ENCODE measurements around the gene ZNF837. TPM values are rescaled to one million over a fixed set of nuclear protein-coding genes. Genes with fewer than 3 reads are reported as not detected.

Gene ZNF837
- total RNA-seq, 1 donor from 2014 or later = 1.4 TPM

DNA sequence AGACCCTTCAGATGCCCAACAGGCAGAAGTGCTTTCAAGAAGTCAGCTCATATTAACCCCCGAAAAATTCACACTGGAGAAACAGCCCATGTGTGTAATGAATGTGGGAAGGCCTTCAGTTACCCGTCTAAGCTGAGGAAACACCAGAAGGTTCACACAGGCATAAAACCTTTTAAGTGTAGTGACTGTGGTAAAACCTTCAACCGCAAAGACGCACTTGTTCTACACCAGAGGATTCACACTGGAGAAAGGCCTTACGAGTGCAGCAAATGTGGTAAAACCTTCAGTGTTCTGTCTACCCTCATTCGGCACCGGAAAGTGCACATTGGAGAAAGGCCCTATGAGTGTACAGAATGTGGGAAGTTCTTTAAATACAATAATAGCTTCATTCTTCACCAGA lies 36.2 kb upstream of the ZNF837 start:
- DNase-seq (ENCODE audit: low spot score) = no peak
- Histone ChIP-seq H3K4me3 (no peak overlapping the region), H3K79me2 (ENCODE audit: low read depth) (no peaks in the 10 kb centered on the region), H4K20me1 (ENCODE audit: low read depth) (no peaks in the 10 kb centered on the region), H3K9me3 (ENCODE audit: low read depth) (no peaks in the 10 kb centered on the region), H3K27me3 (no peaks in the 10 kb centered on the region), H3K27ac (no peak overlapping the region), H3K36me3 (no peaks in the 10 kb centered on the region), H2AFZ (replicated peaks) (no peak overlapping the region), H3F3A (ENCODE audit: low read depth) (no peaks in the 10 kb centered on the region), H3K4me2 (no peak overlapping the region), H3K9ac (no peak overlapping the region), H3K4me1 (no peaks in the 10 kb centered on the region)
- H3K4me3 Mint-ChIP-seq = peak overlapping the region; percentile 15
- peaks cover 7% of the 10 kb centered on the region for H3K27me3 Mint-ChIP-seq (ENCODE audit: insufficient read depth, low read depth)
- no peak overlapping the region for H3K27ac Mint-ChIP-seq
- H3K9me3 Mint-ChIP-seq = peaks cover 20% of the 10 kb centered on the region
- peaks cover 59% of the 10 kb centered on the region for H3K36me3 Mint-ChIP-seq
- TF ChIP-seq, protein P1, sequence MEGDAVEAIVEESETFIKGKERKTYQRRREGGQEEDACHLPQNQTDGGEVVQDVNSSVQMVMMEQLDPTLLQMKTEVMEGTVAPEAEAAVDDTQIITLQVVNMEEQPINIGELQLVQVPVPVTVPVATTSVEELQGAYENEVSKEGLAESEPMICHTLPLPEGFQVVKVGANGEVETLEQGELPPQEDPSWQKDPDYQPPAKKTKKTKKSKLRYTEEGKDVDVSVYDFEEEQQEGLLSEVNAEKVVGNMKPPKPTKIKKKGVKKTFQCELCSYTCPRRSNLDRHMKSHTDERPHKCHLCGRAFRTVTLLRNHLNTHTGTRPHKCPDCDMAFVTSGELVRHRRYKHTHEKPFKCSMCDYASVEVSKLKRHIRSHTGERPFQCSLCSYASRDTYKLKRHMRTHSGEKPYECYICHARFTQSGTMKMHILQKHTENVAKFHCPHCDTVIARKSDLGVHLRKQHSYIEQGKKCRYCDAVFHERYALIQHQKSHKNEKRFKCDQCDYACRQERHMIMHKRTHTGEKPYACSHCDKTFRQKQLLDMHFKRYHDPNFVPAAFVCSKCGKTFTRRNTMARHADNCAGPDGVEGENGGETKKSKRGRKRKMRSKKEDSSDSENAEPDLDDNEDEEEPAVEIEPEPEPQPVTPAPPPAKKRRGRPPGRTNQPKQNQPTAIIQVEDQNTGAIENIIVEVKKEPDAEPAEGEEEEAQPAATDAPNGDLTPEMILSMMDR (IDR thresholded peaks at IDR 0.05) = no peak
- no peak for TF ChIP-seq EZH2 (IDR thresholded peaks at IDR 0.05)
- H3K4me1 Mint-ChIP-seq = no peaks in the 10 kb centered on the region

DNA sequence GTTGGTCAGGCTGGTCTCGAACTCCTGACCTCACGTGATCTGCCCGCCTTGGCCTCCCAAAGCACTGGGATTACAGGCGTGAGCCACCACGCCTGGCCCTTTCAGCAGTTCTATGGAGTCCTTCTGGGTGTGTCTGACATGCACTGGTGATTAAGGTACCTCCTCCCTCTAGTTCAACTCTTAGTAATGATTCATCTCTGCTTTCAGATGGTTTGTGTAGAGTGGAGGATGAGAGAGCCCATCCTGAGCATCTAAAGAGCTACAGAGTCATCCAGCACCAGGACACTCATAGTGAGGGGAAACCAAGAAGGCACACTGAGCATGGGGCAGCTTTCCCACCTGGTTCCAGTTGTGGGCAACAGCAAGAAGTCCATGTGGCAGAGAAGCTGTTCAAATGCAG lies 35.8 kb upstream of the ZNF837 start:
- Mint-ChIP-seq H3K9me3 (peaks cover 20% of the 10 kb centered on the region), H3K27ac (no peak overlapping the region), H3K4me1 (no peaks in the 10 kb centered on the region), H3K27me3 (ENCODE audit: insufficient read depth, low read depth) (peaks cover 7% of the 10 kb centered on the region), H3K4me3 (no peak overlapping the region), H3K36me3 (peaks cover 59% of the 10 kb centered on the region)
- no peaks in the 10 kb centered on the region for H3K9me3 ChIP-seq (ENCODE audit: low read depth)
- TF ChIP-seq EZH2phosphoT487 (IDR thresholded peaks at IDR 0.05) = no peak
- TF ChIP-seq, protein P1 (IDR thresholded peaks at IDR 0.05) = no peak
- TF ChIP-seq EZH2 (IDR thresholded peaks at IDR 0.05) = no peak
- H3K27ac ChIP-seq = no peak overlapping the region
- no peak overlapping the region for H2AFZ ChIP-seq (replicated peaks)
- no peak overlapping the region for H3K4me3 ChIP-seq
- no peaks in the 10 kb centered on the region for H3K27me3 ChIP-seq
- no peaks in the 10 kb centered on the region for H3F3A ChIP-seq (ENCODE audit: low read depth)
- no peaks in the 10 kb centered on the region for H3K79me2 ChIP-seq (ENCODE audit: low read depth)
- H3K4me2 ChIP-seq = no peak overlapping the region
- no peak overlapping the region for H3K9ac ChIP-seq
- no peaks in the 10 kb centered on the region for H3K4me1 ChIP-seq
- DNase-seq (ENCODE audit: low spot score) = no peak
- no peaks in the 10 kb centered on the region for H4K20me1 ChIP-seq (ENCODE audit: low read depth)
- H3K36me3 ChIP-seq = no peaks in the 10 kb centered on the region

DNA sequence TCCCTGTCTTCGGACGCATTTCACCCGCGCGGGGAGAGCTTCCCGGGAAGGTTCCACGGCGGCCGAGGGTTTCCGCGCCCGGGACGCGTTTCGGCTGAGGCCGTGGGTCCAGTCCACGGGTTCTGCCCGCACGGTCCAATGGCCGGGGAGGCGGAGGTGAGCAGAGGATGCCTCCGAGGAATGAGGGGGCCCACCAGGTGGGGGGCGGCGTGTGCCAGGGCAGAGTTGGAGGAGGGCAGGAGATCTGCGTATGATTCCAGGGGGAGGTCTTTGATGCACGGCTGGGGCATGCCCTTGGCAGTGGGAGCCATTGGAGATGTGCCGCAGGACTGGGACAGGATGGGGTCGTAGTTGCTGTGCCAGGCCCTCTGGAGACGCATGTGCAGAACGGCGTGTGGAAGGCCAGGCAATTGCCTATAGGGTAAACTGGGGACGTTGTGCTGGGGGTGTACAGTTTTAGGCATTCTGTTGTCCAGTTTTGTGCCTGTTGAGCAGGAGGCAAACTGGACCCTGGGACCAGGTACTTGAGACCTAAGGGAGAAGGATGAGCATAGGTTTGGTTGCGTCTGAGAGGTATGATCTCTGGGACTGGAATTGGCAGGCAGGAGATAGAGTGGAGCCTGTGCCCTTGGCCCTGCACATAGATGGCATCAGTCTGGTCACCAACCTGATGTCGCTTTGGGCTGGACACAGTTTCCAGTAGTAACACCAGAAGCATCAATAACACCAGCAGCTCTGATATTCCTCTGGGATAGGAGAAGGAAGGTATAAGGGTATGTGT lies 28.4 kb upstream of the ZNF837 start:
- H3K9ac ChIP-seq = no peak overlapping the region
- peak; percentile 37 for DNase-seq (ENCODE audit: low spot score)
- peaks cover 18% of the 10 kb centered on the region for H3K9me3 Mint-ChIP-seq
- H3K27ac ChIP-seq = no peak overlapping the region
- H3K27ac Mint-ChIP-seq = peak overlapping the region; percentile 95
- peak overlapping the region; percentile 28 for H2AFZ ChIP-seq (replicated peaks)
- H3K79me2 ChIP-seq (ENCODE audit: low read depth) = no peaks in the 10 kb centered on the region
- no peaks in the 10 kb centered on the region for H3K36me3 ChIP-seq
- H3K4me1 ChIP-seq = peaks cover 11% of the 10 kb centered on the region
- H3K9me3 ChIP-seq (ENCODE audit: low read depth) = no peaks in the 10 kb centered on the region
- TF ChIP-seq EZH2phosphoT487 (IDR thresholded peaks at IDR 0.05) (no peak), EZH2 (IDR thresholded peaks at IDR 0.05) (no peak)
- TF ChIP-seq, protein P1 (IDR thresholded peaks at IDR 0.05) = no peak
- peak overlapping the region; percentile 98 for H3K4me2 ChIP-seq
- peaks cover 16% of the 10 kb centered on the region for H3F3A ChIP-seq (ENCODE audit: low read depth)
- peaks cover 9% of the 10 kb centered on the region for H3K27me3 Mint-ChIP-seq (ENCODE audit: insufficient read depth, low read depth)
- H3K27me3 ChIP-seq = no peaks in the 10 kb centered on the region
- H3K4me3 Mint-ChIP-seq = peak overlapping the region; percentile 96
- peaks cover 30% of the 10 kb centered on the region for H3K36me3 Mint-ChIP-seq
- H4K20me1 ChIP-seq (ENCODE audit: low read depth) = no peaks in the 10 kb centered on the region
- H3K4me1 Mint-ChIP-seq = peaks cover 30% of the 10 kb centered on the region
- peak overlapping the region; percentile 78 for H3K4me3 ChIP-seq
